DND-41 (cell line): ENCODE results near the gene FGD6.

Experiments
- CTCF ChIP-seq: IDR thresholded peaks from 2 replicates; pipeline ENCODE4 v1.5.1; 2012; ENCODE audit warnings: borderline replicate concordance, low read length, moderate library complexity, mild to moderate bottlenecking; ENCODE audit not compliant: poor library complexity, severe bottlenecking; ENCODE audit errors: extremely low read depth
- EZH2 ChIP-seq: IDR thresholded peaks from 3 replicates; pipeline ENCODE4 v1.6.1; 2012; ENCODE audit warnings: borderline replicate concordance, low read depth, mild to moderate bottlenecking, moderate library complexity, low read length, inconsistent platforms; ENCODE audit not compliant: severe bottlenecking

- no peak for TF ChIP-seq CTCF
- no peak for TF ChIP-seq EZH2
Measured at GRCh38 chr12:95248604-95249360, 31.5 kb upstream of the FGD6 start.
